Vagina (tissue), 2 donors: ENCODE measurements around the gene NPPC. TPM values are rescaled to one million over a fixed set of nuclear protein-coding genes. Genes with fewer than 3 reads are reported as not detected.

ENCODE experiments used
- DNase-seq, 2 donors: peaks; one replicate each; pipeline ENCODE4 v3.0.0-alpha.2; 2017; ENCODE audit errors: extremely low spot score in 2 of 2
- H3K27ac ChIP-seq: fragments of 200-600 bp; sonication (generic); one replicate; pipeline ENCODE4 v1.5.1; 2019
- H3K27me3 ChIP-seq: fragments of 200-600 bp; sonication (generic); one replicate; pipeline ENCODE4 v1.5.1; 2019
- H3K36me3 ChIP-seq, 2 donors: fragments of 200-600 bp; sonication (generic); one replicate each; pipeline ENCODE4 v1.5.1; 2017 to 2019
- H3K4me1 ChIP-seq: fragments of 200-600 bp; sonication (generic); one replicate; pipeline ENCODE4 v1.5.1; 2019
- H3K4me3 ChIP-seq, 2 donors: fragments of 200-600 bp; sonication (generic); 1 replicate in 1 of 2; 2 replicates in 1 of 2; pipeline ENCODE4 v1.5.1; 2016 to 2019
- H3K9me3 ChIP-seq: fragments of 200-600 bp; sonication (generic); one replicate; pipeline ENCODE4 v1.5.1; 2019
- POLR2A ChIP-seq, 2 donors: fragments of 450-650 bp; IDR thresholded peaks; one replicate each; pipeline ENCODE4 v1.6.1; 2017; ENCODE audit warnings: antibody characterized with exemption in 2 of 2, mild to moderate bottlenecking in 2 of 2, moderate library complexity in 2 of 2
- POLR2AphosphoS5 ChIP-seq, 2 donors: sonication (generic); formaldehyde crosslinking; IDR thresholded peaks; one replicate each; pipeline ENCODE4 v1.9.0; 2017; ENCODE audit warnings: antibody characterized with exemption in 2 of 2, mild to moderate bottlenecking in 2 of 2, low read depth in 1 of 2; ENCODE audit not compliant: insufficient read depth in 1 of 2
- intact Hi-C: fragments of 100-400 bp; cut with DNase I; formaldehyde crosslinking; loops from one replicate; pipeline ENCODE4 v1.15.1; 2023
- total RNA-seq: library from RNA; depleted of rRNA; stranded (reverse); fragments of >200 nt; gene quantifications from one replicate; pipeline ENCODE4 v1.2.3, GENCODE V29; 2016
- TF ChIP-seq, protein P1 (sequence below), 3 experiments: fragments of 450-650 bp in 2 of 3; fragments of 200-600 bp in 1 of 3; sonication (generic) in 1 of 3; IDR thresholded peaks; one replicate each; pipeline ENCODE4 v1.5.1; 2017 to 2019; ENCODE audit warnings: antibody characterized with exemption in 3 of 3, mild to moderate bottlenecking in 2 of 3, moderate library complexity in 2 of 3

NPPC gene
- total RNA-seq, 1 donor from 2014 or later, result 16.0 TPM

DNA sequence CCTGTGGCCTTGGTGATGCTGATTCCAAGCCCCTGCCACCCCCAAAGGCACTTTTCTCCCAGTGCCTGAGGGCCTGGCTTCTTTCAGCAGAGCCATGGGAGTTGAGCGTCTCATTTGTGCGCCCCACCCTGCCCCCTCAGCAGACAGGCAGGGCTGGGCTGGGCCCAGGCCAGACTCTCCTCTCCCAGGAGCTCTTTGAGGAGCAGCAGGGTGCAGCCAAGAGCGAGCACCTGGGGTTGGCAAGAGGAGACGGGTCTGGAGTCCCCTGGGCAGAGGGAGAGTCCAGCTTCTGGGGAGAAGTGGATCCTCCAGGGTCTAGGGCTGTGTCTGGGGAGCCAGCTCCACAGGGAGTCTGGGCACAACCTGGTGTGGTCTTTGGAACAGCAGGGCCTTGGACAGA, 21.2 kb downstream of the NPPC start:
- Histone ChIP-seq H3K4me1 (no peaks in the 10 kb centered on the region), H3K36me3 (no peaks in the 10 kb centered on the region), H3K27me3 (no peaks in the 10 kb centered on the region), H3K9me3 (no peaks in the 10 kb centered on the region), H3K27ac (no peak overlapping the region), H3K4me3 (no peak overlapping the region)
- TF ChIP-seq, protein P1, sequence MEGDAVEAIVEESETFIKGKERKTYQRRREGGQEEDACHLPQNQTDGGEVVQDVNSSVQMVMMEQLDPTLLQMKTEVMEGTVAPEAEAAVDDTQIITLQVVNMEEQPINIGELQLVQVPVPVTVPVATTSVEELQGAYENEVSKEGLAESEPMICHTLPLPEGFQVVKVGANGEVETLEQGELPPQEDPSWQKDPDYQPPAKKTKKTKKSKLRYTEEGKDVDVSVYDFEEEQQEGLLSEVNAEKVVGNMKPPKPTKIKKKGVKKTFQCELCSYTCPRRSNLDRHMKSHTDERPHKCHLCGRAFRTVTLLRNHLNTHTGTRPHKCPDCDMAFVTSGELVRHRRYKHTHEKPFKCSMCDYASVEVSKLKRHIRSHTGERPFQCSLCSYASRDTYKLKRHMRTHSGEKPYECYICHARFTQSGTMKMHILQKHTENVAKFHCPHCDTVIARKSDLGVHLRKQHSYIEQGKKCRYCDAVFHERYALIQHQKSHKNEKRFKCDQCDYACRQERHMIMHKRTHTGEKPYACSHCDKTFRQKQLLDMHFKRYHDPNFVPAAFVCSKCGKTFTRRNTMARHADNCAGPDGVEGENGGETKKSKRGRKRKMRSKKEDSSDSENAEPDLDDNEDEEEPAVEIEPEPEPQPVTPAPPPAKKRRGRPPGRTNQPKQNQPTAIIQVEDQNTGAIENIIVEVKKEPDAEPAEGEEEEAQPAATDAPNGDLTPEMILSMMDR (IDR thresholded peaks at IDR 0.05), result no peak
- TF ChIP-seq POLR2A (IDR thresholded peaks at IDR 0.05) (no peak), POLR2AphosphoS5 (IDR thresholded peaks at IDR 0.05; ENCODE audit: insufficient read depth in 1 of 2, low read depth in 1 of 2) (no peak)
- DNase-seq, result no peak
- intact Hi-C loops, result loop anchor here (5.0 kb wide), 1 partner anchor 532 kb away; no protein-coding TSS in a partner anchor

GRCh38 chr2:231904161-231904611, 22.0 kb downstream of the NPPC start:
- H3K4me3 ChIP-seq, result no peak overlapping the region
- no peak overlapping the region for H3K27ac ChIP-seq
- TF ChIP-seq, protein P1 (IDR thresholded peaks at IDR 0.05), result no peak
- TF ChIP-seq POLR2AphosphoS5 (IDR thresholded peaks at IDR 0.05; ENCODE audit: insufficient read depth in 1 of 2, low read depth in 1 of 2) (no peak), POLR2A (IDR thresholded peaks at IDR 0.05) (no peak)
- intact Hi-C loops, result no loop called here
- H3K4me1 ChIP-seq, result no peaks in the 10 kb centered on the region
- H3K36me3 ChIP-seq, result no peaks in the 10 kb centered on the region
- H3K27me3 ChIP-seq, result no peaks in the 10 kb centered on the region
- H3K9me3 ChIP-seq, result no peaks in the 10 kb centered on the region
- DNase-seq, result no peak

DNA sequence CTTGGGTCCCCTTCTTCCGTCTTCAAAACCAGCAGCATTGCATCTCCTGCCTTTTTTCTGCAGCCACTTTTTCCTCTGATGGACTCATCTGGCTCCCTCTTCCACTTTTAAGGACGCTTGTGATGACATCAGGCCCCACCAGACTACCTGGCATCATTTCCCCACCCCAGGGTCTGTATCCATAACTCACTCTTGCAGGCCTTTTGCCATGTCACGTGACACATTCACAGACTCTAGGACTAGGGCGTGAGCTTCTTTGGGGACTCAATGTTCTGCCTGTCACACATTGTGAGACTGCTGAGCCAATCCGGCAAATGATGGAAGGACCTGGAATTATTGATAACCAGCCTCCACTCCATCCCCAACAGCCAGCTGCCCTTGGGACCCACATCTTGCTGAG, 23.6 kb downstream of the NPPC start:
- no peak for TF ChIP-seq POLR2AphosphoS5 (IDR thresholded peaks at IDR 0.05; ENCODE audit: insufficient read depth in 1 of 2, low read depth in 1 of 2)
- TF ChIP-seq, protein P1 (IDR thresholded peaks at IDR 0.05), result no peak
- H3K36me3 ChIP-seq, result no peaks in the 10 kb centered on the region
- H3K4me3 ChIP-seq, result no peak overlapping the region
- H3K4me1 ChIP-seq, result no peaks in the 10 kb centered on the region
- H3K27me3 ChIP-seq, result no peaks in the 10 kb centered on the region
- no peak overlapping the region for H3K27ac ChIP-seq
- no peak for DNase-seq
- intact Hi-C loops, result no loop called here
- H3K9me3 ChIP-seq, result no peaks in the 10 kb centered on the region

DNA sequence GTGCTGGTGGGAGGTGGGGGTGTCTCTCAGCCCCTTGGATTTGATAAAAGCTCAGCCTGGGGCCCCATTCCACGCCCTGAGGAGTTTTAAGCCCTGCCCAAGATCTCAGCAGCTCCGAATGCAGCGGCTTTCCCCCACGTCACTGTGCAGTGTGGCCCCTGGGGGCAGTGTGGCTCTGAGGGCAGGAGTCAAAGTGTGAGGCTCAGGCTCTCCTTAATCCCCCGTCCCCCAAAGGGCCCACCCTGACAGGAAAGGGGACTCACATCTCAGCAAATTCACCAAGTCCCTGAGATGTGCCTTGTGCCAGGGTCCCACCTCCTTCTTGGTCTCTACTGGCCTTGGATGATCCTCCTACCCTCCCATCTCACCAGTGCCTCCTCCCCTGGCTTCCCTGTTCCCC, 25.2 kb downstream of the NPPC start:
- no peaks in the 10 kb centered on the region for H3K27me3 ChIP-seq
- H3K4me3 ChIP-seq, result no peak overlapping the region
- intact Hi-C loops, result no loop called here
- H3K4me1 ChIP-seq, result no peaks in the 10 kb centered on the region
- H3K27ac ChIP-seq, result no peak overlapping the region
- TF ChIP-seq, protein P1 (IDR thresholded peaks at IDR 0.05), result no peak
- TF ChIP-seq POLR2AphosphoS5 (IDR thresholded peaks at IDR 0.05; ENCODE audit: insufficient read depth in 1 of 2, low read depth in 1 of 2), result no peak
- H3K36me3 ChIP-seq, result no peaks in the 10 kb centered on the region
- DNase-seq, result no peak
- H3K9me3 ChIP-seq, result no peaks in the 10 kb centered on the region

GRCh38 chr2:231900486-231900942, 25.7 kb downstream of the NPPC start:
- H3K36me3 ChIP-seq, result no peaks in the 10 kb centered on the region

More at GRCh38 chr2:231900486-231900942, 25.7 kb downstream of the NPPC start:
- no peaks in the 10 kb centered on the region for H3K27me3 ChIP-seq
- no peaks in the 10 kb centered on the region for H3K9me3 ChIP-seq
- TF ChIP-seq POLR2A (IDR thresholded peaks at IDR 0.05), result no peak
- TF ChIP-seq, protein P1 (IDR thresholded peaks at IDR 0.05), result peak in 1 of 3 experiments; percentile 15
- no peak overlapping the region for H3K4me3 ChIP-seq
- H3K27ac ChIP-seq, result no peak overlapping the region
- no peaks in the 10 kb centered on the region for H3K4me1 ChIP-seq
- no peak for DNase-seq
- intact Hi-C loops, result no loop called here
